Measurements from ENCODE around the gene DOCK9.

DNA sequence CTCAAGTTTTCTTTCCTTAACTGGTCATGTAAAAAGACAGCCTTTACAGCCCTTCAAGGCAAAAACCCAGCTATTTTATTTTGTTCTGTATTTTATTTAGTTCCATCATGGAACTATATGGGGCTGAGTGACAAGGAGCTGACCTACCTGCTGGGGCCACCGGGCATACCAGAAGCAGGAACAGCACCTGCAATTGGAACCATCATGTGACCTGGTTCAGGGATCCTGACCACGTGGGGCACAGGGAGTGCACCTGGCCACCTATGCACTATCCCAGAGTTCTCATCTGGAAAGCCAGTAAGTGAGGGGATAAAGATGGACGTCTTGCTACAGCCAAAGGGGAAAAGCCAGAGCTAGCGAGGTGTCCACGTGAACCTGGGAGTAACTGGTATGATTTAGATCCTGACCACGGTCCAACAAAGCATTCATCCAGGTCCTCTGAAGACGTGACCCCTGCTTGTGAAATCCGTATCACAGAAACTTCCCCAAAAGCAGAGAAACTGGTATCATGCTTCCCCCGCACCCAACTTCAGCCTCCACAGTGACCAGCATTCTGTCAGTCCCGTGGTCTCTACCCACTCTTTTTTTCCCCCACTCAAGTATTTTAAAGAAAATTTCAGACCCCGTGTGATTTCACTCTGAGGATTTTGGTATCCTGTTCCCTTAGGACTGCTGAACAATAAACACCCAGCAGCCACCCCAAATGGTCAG lies 184.9 kb downstream of the DOCK9 start:
- TF ChIP-seq CREB1 (CRISPR knock-in tag; IDR thresholded peaks at IDR 0.05; ENCODE audit: low read depth): no peak
- TF ChIP-seq POLR2AphosphoS5 (IDR thresholded peaks at IDR 0.05; ENCODE audit: low read depth): no peak
- TF ChIP-seq, protein P1, sequence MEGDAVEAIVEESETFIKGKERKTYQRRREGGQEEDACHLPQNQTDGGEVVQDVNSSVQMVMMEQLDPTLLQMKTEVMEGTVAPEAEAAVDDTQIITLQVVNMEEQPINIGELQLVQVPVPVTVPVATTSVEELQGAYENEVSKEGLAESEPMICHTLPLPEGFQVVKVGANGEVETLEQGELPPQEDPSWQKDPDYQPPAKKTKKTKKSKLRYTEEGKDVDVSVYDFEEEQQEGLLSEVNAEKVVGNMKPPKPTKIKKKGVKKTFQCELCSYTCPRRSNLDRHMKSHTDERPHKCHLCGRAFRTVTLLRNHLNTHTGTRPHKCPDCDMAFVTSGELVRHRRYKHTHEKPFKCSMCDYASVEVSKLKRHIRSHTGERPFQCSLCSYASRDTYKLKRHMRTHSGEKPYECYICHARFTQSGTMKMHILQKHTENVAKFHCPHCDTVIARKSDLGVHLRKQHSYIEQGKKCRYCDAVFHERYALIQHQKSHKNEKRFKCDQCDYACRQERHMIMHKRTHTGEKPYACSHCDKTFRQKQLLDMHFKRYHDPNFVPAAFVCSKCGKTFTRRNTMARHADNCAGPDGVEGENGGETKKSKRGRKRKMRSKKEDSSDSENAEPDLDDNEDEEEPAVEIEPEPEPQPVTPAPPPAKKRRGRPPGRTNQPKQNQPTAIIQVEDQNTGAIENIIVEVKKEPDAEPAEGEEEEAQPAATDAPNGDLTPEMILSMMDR (conservative IDR thresholded peaks at IDR 0.05; ENCODE audit: low read depth in 2 of 2): no peak
- no peak for TF ChIP-seq EZH2 (IDR thresholded peaks at IDR 0.05; ENCODE audit: low read depth, unreplicated experiment)
- TF ChIP-seq, protein P2, sequence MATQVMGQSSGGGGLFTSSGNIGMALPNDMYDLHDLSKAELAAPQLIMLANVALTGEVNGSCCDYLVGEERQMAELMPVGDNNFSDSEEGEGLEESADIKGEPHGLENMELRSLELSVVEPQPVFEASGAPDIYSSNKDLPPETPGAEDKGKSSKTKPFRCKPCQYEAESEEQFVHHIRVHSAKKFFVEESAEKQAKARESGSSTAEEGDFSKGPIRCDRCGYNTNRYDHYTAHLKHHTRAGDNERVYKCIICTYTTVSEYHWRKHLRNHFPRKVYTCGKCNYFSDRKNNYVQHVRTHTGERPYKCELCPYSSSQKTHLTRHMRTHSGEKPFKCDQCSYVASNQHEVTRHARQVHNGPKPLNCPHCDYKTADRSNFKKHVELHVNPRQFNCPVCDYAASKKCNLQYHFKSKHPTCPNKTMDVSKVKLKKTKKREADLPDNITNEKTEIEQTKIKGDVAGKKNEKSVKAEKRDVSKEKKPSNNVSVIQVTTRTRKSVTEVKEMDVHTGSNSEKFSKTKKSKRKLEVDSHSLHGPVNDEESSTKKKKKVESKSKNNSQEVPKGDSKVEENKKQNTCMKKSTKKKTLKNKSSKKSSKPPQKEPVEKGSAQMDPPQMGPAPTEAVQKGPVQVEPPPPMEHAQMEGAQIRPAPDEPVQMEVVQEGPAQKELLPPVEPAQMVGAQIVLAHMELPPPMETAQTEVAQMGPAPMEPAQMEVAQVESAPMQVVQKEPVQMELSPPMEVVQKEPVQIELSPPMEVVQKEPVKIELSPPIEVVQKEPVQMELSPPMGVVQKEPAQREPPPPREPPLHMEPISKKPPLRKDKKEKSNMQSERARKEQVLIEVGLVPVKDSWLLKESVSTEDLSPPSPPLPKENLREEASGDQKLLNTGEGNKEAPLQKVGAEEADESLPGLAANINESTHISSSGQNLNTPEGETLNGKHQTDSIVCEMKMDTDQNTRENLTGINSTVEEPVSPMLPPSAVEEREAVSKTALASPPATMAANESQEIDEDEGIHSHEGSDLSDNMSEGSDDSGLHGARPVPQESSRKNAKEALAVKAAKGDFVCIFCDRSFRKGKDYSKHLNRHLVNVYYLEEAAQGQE (IDR thresholded peaks at IDR 0.05; ENCODE audit: unreplicated experiment): no peak
- TF ChIP-seq JUNB (IDR thresholded peaks at IDR 0.05; ENCODE audit: unreplicated experiment): no peak
- no peak for TF ChIP-seq EZH2phosphoT487 (IDR thresholded peaks at IDR 0.05; ENCODE audit: unreplicated experiment)
- TF ChIP-seq ZNF331 (CRISPR knock-in tag; IDR thresholded peaks at IDR 0.05; ENCODE audit: low read depth): no peak
